ENCODE data around the gene GABRD.

GABRD gene

DNA sequence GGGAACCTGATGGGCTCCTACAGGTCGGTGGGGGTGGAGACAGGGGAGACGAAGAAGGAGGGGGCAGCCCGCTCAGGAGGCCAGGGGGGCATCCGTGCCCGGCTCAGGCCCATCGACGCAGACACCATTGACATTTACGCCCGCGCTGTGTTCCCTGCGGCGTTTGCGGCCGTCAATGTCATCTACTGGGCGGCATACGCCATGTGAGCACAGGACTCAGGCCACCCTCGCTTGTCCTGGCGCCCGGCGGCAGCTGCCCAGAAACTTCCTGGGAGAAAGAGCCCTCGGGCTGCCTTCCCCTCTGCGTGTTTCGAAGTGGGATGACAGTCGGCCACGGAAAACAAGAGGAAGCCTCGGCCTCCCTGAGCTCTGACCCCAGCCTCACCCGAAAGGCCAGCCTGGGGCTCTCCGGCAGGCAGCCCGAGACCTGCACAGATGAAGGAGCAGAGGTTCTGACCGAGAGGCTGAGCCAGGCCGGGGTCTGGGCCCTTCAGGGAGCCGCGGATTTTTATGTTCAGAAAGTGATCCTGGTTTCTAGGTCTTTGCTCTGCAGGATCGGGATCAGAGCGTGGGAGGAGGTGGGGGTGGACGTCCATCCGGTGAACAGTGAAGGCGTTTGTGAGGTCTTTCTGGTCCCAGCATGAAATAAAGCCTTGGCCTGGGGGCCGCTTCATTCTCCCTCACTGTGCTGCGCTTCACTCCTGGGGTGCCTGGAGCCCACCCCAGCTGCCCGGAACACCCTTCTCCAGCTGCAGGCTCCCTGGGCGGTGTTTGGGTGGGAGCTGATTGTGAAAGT, 11.1 kb downstream of the GABRD start:
- Histone ChIP-seq H3K9me3 (ENCODE audit: control insufficient read depth in 2 of 2, low read length in 2 of 2) (no peaks in the 10 kb centered on the region), H3K27me3 (ENCODE audit: control insufficient read depth in 1 of 2, insufficient read depth in 2 of 2, low read length in 2 of 2) (peaks cover 5 to 8% of the 10 kb centered on the region in 2 donors), H3K36me3 (ENCODE audit: control insufficient read depth in 2 of 2, insufficient read depth in 2 of 2, low read length in 2 of 2) (no peaks in the 10 kb centered on the region), H3K27ac (ENCODE audit: low read length) (no peak overlapping the region), H3K9ac (ENCODE audit: low read length in 2 of 2) (no peak overlapping the region), H3K4me3 (ENCODE audit: low read length in 2 of 2) (no peak overlapping the region), H3K4me1 (ENCODE audit: control insufficient read depth, insufficient read depth, low read length) (peaks cover 5% of the 10 kb centered on the region)

DNA sequence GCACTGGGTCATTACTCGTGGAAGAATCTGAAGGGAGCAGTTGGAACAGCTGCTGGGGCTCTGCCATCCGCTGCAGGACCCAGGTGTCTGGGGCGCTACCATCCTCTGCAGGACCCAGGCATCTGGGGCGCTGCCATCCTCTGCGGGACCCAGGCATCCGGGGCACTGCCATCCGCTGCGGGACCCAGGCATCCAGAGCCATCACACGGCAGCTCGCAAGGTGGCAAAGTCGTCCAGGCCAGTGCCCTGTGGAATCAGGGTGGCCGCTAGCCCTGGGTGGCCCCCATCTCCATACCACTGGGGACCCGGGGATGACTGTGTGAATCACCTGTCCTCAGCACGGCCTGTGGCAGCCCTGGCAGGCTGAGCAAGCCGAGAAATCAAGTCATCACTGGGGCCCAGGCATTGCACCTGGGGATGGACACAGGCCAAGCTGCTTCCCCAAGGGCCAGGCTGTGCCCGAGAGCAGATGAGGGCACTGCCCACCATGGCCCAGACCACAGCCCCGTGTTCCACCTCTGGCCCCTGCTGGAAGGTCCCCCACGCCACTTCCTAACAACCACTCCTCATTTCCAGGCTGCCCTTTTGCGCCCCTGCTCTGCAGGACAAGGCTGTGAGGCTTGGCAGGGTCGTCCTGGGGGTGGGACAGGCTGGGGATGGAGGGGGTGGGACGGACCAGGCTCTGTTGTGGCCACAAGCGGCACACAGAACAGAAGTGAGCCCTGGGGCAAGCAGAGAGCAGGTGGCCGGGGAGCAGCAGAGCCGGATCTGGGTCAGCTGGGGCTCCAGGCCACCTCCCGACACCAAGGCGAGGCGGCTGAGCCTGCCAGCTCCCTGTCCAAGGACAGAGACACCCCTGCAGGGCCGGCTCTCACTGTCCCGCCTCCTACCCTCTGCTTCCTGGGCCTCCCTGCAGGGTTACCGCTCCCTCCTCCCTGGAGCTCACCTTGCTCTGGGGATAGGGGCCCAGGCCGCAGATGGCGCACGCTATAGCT, 12.7 kb downstream of the GABRD start:
- Histone ChIP-seq H3K4me3 (ENCODE audit: low read length in 2 of 2) (no peak overlapping the region), H3K27ac (ENCODE audit: low read length) (no peak overlapping the region)

DNA sequence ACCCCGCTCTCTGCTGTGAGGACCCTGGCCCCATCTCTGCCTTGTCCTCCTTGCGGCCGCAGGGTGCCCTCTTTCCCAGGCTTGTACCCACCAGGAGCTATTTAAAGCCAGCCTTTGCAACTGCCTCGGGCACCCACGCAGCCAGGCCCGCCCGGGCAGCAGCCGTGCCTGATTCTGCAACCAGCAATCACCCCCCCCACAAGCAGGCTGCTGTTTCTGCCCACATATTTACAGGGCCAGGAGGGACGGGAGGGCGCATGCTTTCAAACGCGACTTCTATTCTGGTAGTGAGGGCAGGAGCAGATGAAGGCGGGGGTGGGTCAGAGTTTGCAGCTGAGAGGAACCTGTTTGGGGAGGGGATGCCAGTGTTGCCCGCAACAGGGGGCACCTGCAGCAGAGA, 13.6 kb downstream of the GABRD start:
- peaks cover 0 to 1% of the 10 kb centered on the region in 2 donors for H3K9me3 ChIP-seq (ENCODE audit: control insufficient read depth in 2 of 2, low read length in 2 of 2)
- no peak overlapping the region for H3K9ac ChIP-seq (ENCODE audit: low read length in 2 of 2)
- H3K36me3 ChIP-seq (ENCODE audit: control insufficient read depth in 2 of 2, insufficient read depth in 2 of 2, low read length in 2 of 2) = no peaks in the 10 kb centered on the region
- H3K4me3 ChIP-seq (ENCODE audit: low read length in 2 of 2) = no peak overlapping the region
- peaks cover 2 to 5% of the 10 kb centered on the region in 2 donors for H3K27me3 ChIP-seq (ENCODE audit: control insufficient read depth in 1 of 2, insufficient read depth in 2 of 2, low read length in 2 of 2)
- H3K27ac ChIP-seq (ENCODE audit: low read length) = no peak overlapping the region
- H3K4me1 ChIP-seq (ENCODE audit: control insufficient read depth, insufficient read depth, low read length) = no peaks in the 10 kb centered on the region

More for the DNA sequence above, 12.7 kb downstream of the GABRD start:
- H3K27me3 ChIP-seq (ENCODE audit: control insufficient read depth in 1 of 2, insufficient read depth in 2 of 2, low read length in 2 of 2) = peaks cover under 1 to 5% of the 10 kb centered on the region in 2 donors
- no peaks in the 10 kb centered on the region for H3K9me3 ChIP-seq (ENCODE audit: control insufficient read depth in 2 of 2, low read length in 2 of 2)
- H3K36me3 ChIP-seq (ENCODE audit: control insufficient read depth in 2 of 2, insufficient read depth in 2 of 2, low read length in 2 of 2) = no peaks in the 10 kb centered on the region
- H3K9ac ChIP-seq (ENCODE audit: low read length in 2 of 2) = no peak overlapping the region
- H3K4me1 ChIP-seq (ENCODE audit: control insufficient read depth, insufficient read depth, low read length) = no peaks in the 10 kb centered on the region

DNA sequence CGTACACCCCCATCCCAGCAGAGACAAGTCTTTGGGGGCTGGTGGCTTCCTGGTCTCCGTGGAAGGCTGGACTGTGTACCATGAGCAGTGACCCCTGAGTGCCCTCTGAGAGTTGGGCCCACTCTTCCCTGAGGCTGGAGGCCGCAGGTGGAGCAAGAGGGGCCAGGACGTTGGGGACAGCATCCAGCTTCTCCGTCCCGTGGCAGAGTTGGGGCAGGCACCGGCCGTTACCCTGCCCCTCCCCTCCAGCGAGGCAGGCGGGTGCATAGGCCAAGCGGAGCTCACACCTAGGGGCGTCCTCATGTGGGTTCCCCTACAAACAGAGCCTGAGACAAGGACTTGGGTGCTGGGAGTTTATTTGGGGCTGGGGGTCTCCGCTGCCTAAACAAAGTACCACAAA, 14.0 kb downstream of the GABRD start:
- Histone ChIP-seq H3K4me1 (ENCODE audit: control insufficient read depth, insufficient read depth, low read length) (no peaks in the 10 kb centered on the region), H3K9me3 (ENCODE audit: control insufficient read depth in 2 of 2, low read length in 2 of 2) (peaks cover 0 to 2% of the 10 kb centered on the region in 2 donors), H3K4me3 (ENCODE audit: low read length in 2 of 2) (no peak overlapping the region), H3K27ac (ENCODE audit: low read length) (no peak overlapping the region), H3K36me3 (ENCODE audit: control insufficient read depth in 2 of 2, insufficient read depth in 2 of 2, low read length in 2 of 2) (no peaks in the 10 kb centered on the region), H3K9ac (ENCODE audit: low read length in 2 of 2) (no peak overlapping the region), H3K27me3 (ENCODE audit: control insufficient read depth in 1 of 2, insufficient read depth in 2 of 2, low read length in 2 of 2) (peaks cover 2 to 5% of the 10 kb centered on the region in 2 donors)

DNA sequence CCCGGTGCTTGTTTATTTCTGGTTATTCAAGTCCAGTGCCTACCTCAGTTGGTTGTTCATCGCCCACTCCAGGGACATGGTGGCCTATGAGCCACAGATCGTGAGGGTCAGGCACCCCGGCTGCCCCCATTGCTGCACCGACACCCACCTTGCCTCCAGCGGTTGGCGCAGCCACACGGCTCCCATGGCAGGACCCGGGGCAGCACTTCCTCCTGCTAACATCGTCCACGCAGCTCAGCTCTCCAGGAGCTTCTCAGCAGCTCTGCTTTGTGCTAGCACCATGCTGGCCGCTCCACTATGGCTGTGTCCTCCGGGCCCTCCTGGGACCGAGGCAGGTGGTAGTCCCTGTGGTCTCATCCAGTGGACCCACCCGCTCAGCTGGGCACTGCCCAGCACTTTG, 17.1 kb downstream of the GABRD start:
- Histone ChIP-seq H3K4me3 (ENCODE audit: low read length in 2 of 2) (no peak overlapping the region), H3K4me1 (ENCODE audit: control insufficient read depth, insufficient read depth, low read length) (no peaks in the 10 kb centered on the region), H3K9me3 (ENCODE audit: control insufficient read depth in 2 of 2, low read length in 2 of 2) (peaks cover 0 to 7% of the 10 kb centered on the region in 2 donors), H3K9ac (ENCODE audit: low read length in 2 of 2) (no peak overlapping the region), H3K27me3 (ENCODE audit: control insufficient read depth in 1 of 2, insufficient read depth in 2 of 2, low read length in 2 of 2) (peaks cover 5 to 6% of the 10 kb centered on the region in 2 donors), H3K36me3 (ENCODE audit: control insufficient read depth in 2 of 2, insufficient read depth in 2 of 2, low read length in 2 of 2) (no peaks in the 10 kb centered on the region), H3K27ac (ENCODE audit: low read length) (no peak overlapping the region)

DNA sequence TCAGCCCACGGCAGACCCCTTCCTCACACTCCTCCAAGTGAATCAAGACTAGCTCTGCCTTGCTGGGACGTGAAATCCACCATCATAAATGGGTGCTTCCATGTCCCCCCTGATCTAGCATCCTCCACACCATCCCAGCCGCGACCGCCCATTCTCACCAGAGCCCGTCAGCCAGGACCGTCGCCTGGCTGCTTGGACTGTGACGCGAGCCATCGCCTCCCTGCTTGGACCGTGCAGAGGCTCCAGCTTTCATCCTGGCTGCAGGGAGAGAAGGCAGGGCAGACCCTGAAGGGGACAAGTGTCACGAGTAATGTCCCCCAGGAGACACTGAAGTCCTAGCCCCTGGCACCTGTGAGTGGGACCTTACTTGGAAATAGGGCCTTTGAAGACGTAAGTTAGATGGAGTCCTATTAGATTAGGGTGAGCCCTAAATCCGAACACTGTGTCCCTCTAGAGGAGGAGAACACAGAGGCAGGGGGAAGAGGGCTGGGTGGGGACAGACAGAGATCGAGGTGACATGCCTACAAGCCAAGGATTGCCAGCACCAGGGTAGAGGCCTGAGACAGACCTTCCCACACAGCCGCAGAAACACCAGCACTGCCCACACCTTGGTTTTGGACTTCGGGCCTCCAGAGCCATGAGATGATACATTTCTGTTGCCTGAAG, 18.3 kb downstream of the GABRD start:
- peaks cover 5 to 6% of the 10 kb centered on the region in 2 donors for H3K27me3 ChIP-seq (ENCODE audit: control insufficient read depth in 1 of 2, insufficient read depth in 2 of 2, low read length in 2 of 2)
- H3K4me3 ChIP-seq (ENCODE audit: low read length in 2 of 2) = no peak overlapping the region
- H3K27ac ChIP-seq (ENCODE audit: low read length) = no peak overlapping the region
- H3K9me3 ChIP-seq (ENCODE audit: control insufficient read depth in 2 of 2, low read length in 2 of 2) = peaks cover 0 to 7% of the 10 kb centered on the region in 2 donors
- no peak overlapping the region for H3K9ac ChIP-seq (ENCODE audit: low read length in 2 of 2)
- no peaks in the 10 kb centered on the region for H3K36me3 ChIP-seq (ENCODE audit: control insufficient read depth in 2 of 2, insufficient read depth in 2 of 2, low read length in 2 of 2)
- no peaks in the 10 kb centered on the region for H3K4me1 ChIP-seq (ENCODE audit: control insufficient read depth, insufficient read depth, low read length)

DNA sequence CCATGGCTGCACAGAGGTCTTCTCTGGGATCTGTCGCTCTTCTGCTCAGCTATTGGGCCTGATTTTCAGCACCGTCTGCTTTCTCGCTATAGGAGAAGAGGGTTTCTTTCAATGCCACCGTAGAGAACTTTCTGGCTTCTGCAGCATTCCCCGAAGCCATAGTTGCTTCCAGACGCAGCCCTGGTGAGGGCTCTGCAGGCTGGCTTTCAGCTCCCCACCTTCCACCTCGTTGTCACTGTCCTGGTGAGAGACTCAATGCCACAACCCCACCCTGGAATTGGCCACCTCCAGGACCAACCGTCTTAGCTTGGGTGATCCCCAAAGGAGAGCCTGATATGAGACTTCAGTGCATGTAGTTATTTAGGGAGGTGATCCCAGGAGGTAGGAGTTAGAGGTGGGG, 19.1 kb downstream of the GABRD start:
- H3K4me3 ChIP-seq (ENCODE audit: low read length in 2 of 2) = no peak overlapping the region
- H3K9me3 ChIP-seq (ENCODE audit: control insufficient read depth in 2 of 2, low read length in 2 of 2) = peaks cover 0 to 7% of the 10 kb centered on the region in 2 donors
- H3K9ac ChIP-seq (ENCODE audit: low read length in 2 of 2) = no peak overlapping the region
- H3K27me3 ChIP-seq (ENCODE audit: control insufficient read depth in 1 of 2, insufficient read depth in 2 of 2, low read length in 2 of 2) = peaks cover 5 to 6% of the 10 kb centered on the region in 2 donors
- no peak overlapping the region for H3K27ac ChIP-seq (ENCODE audit: low read length)
- no peaks in the 10 kb centered on the region for H3K36me3 ChIP-seq (ENCODE audit: control insufficient read depth in 2 of 2, insufficient read depth in 2 of 2, low read length in 2 of 2)
- H3K4me1 ChIP-seq (ENCODE audit: control insufficient read depth, insufficient read depth, low read length) = no peaks in the 10 kb centered on the region

DNA sequence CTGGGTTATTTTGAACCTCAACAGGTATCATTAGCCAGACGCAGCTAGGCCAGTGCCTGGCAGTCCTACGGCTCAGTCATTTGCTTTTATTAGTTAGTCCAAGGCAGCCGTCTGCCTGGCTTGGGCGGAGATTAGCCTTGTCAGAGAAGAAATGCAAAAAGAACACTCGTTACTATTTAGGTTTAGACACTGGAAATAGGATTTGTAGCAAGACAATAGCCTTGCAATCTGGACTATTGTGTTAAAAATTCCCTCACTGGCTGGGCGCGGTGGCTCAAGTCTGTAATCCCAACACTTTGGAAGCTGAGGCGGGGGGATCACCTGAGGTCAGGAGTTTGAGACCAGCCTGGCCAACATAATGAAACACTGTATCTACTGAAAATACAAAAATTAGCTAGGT, 20.1 kb downstream of the GABRD start:
- Histone ChIP-seq H3K4me3 (ENCODE audit: low read length in 2 of 2) (no peak overlapping the region), H3K27ac (ENCODE audit: low read length) (no peak overlapping the region), H3K27me3 (ENCODE audit: control insufficient read depth in 1 of 2, insufficient read depth in 2 of 2, low read length in 2 of 2) (peaks cover 5 to 6% of the 10 kb centered on the region in 2 donors), H3K9me3 (ENCODE audit: control insufficient read depth in 2 of 2, low read length in 2 of 2) (peaks cover 0 to 7% of the 10 kb centered on the region in 2 donors), H3K4me1 (ENCODE audit: control insufficient read depth, insufficient read depth, low read length) (no peaks in the 10 kb centered on the region), H3K9ac (ENCODE audit: low read length in 2 of 2) (no peak overlapping the region), H3K36me3 (ENCODE audit: control insufficient read depth in 2 of 2, insufficient read depth in 2 of 2, low read length in 2 of 2) (no peaks in the 10 kb centered on the region)

DNA sequence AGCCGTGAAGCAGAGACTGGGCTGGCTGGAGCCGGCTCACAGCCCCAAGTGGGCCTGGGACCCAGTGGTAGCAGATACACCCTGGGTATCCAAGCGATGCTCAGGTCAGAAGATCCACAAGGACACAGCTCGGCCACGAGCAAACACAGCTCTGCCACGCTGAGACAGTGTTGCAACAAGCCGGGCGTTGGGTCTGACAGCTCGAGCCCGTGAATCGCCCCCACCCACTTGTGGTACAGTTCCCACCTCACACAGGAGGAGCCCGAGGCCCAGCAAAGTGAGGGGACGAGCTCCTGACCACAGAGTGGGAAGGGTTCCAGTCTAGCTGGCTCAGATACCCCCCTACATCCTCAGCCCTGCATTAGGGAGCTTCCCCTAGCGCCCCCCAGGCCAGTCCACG, 22.2 kb downstream of the GABRD start:
- H3K9me3 ChIP-seq (ENCODE audit: control insufficient read depth in 2 of 2, low read length in 2 of 2) = peaks cover 0 to 7% of the 10 kb centered on the region in 2 donors
- no peaks in the 10 kb centered on the region for H3K36me3 ChIP-seq (ENCODE audit: control insufficient read depth in 2 of 2, insufficient read depth in 2 of 2, low read length in 2 of 2)
- H3K4me1 ChIP-seq (ENCODE audit: control insufficient read depth, insufficient read depth, low read length) = peaks cover 9% of the 10 kb centered on the region
- no peak overlapping the region for H3K27ac ChIP-seq (ENCODE audit: low read length)
- H3K9ac ChIP-seq (ENCODE audit: low read length in 2 of 2) = no peak overlapping the region
- H3K27me3 ChIP-seq (ENCODE audit: control insufficient read depth in 1 of 2, insufficient read depth in 2 of 2, low read length in 2 of 2) = peaks cover 12 to 14% of the 10 kb centered on the region in 2 donors
- H3K4me3 ChIP-seq (ENCODE audit: low read length in 2 of 2) = no peak overlapping the region

DNA sequence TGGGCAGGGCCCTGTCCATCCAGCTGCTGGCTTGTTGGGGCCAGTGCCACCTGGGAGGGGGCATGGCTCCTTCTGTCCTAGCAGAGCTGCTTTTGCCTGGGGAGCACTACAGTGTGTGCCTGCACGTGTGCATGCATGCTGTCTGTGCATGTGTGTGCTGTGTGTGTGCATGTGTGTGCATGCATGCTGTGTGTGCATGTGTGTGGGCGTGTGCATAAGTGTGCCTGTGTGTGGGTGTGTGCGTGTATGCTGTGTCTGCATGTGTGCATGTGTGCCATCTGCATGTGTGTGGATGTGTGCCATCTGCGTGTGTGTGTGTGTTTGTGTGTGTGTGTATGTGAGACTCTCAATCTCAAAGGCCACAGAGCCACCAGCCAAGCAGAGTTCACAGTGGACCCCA, 22.7 kb downstream of the GABRD start:
- H3K27ac ChIP-seq (ENCODE audit: low read length) = no peak overlapping the region
- H3K9me3 ChIP-seq (ENCODE audit: control insufficient read depth in 2 of 2, low read length in 2 of 2) = peaks cover 0 to 7% of the 10 kb centered on the region in 2 donors
- H3K9ac ChIP-seq (ENCODE audit: low read length in 2 of 2) = no peak overlapping the region
- no peak overlapping the region for H3K4me3 ChIP-seq (ENCODE audit: low read length in 2 of 2)
- peaks cover 9% of the 10 kb centered on the region for H3K4me1 ChIP-seq (ENCODE audit: control insufficient read depth, insufficient read depth, low read length)
- no peaks in the 10 kb centered on the region for H3K36me3 ChIP-seq (ENCODE audit: control insufficient read depth in 2 of 2, insufficient read depth in 2 of 2, low read length in 2 of 2)
- H3K27me3 ChIP-seq (ENCODE audit: control insufficient read depth in 1 of 2, insufficient read depth in 2 of 2, low read length in 2 of 2) = peaks cover 16 to 18% of the 10 kb centered on the region in 2 donors

Data from stomach smooth muscle (tissue), 2 donors.